HCT116 (cell line): ENCODE measurements around the gene HDGFL3.
"Not testable (repeated sequence)": the region's sequence is repeated elsewhere in the genome, so short reads cannot be mapped to it uniquely, and the experiment has no call there.

Experiments used
- EGR1 ChIP-seq: IDR thresholded peaks from 2 replicates; pipeline ENCODE4 v1.6.1; 2012; ENCODE audit warnings: low read depth
- FOSL1 ChIP-seq: IDR thresholded peaks from 2 replicates; pipeline ENCODE4 v1.6.1; 2012; ENCODE audit warnings: low read depth
- POLR2A ChIP-seq: IDR thresholded peaks from 2 replicates; pipeline ENCODE4 v1.7.0; 2011; ENCODE audit warnings: borderline replicate concordance; ENCODE audit not compliant: insufficient read depth, insufficient read length; ENCODE audit errors: extremely low read depth
- TF ChIP-seq, protein P1 (sequence below): IDR thresholded peaks from 2 replicates; pipeline ENCODE4 v1.6.1; 2012; ENCODE audit warnings: low read depth

- TF ChIP-seq, protein P1, sequence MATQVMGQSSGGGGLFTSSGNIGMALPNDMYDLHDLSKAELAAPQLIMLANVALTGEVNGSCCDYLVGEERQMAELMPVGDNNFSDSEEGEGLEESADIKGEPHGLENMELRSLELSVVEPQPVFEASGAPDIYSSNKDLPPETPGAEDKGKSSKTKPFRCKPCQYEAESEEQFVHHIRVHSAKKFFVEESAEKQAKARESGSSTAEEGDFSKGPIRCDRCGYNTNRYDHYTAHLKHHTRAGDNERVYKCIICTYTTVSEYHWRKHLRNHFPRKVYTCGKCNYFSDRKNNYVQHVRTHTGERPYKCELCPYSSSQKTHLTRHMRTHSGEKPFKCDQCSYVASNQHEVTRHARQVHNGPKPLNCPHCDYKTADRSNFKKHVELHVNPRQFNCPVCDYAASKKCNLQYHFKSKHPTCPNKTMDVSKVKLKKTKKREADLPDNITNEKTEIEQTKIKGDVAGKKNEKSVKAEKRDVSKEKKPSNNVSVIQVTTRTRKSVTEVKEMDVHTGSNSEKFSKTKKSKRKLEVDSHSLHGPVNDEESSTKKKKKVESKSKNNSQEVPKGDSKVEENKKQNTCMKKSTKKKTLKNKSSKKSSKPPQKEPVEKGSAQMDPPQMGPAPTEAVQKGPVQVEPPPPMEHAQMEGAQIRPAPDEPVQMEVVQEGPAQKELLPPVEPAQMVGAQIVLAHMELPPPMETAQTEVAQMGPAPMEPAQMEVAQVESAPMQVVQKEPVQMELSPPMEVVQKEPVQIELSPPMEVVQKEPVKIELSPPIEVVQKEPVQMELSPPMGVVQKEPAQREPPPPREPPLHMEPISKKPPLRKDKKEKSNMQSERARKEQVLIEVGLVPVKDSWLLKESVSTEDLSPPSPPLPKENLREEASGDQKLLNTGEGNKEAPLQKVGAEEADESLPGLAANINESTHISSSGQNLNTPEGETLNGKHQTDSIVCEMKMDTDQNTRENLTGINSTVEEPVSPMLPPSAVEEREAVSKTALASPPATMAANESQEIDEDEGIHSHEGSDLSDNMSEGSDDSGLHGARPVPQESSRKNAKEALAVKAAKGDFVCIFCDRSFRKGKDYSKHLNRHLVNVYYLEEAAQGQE, result not testable (repeated sequence)
- TF ChIP-seq POLR2A, EGR1, FOSL1: not testable (repeated sequence)
These were observed 65.5 kb downstream of the HDGFL3 start for GRCh38 chr15:83142151-83142550.
